Neural progenitor cell (in vitro differentiated cells): ENCODE data around the gene C6orf89.

Experiments
- CTCF ChIP-seq: fragments of 200-600 bp; sonication (generic); IDR thresholded peaks from 2 replicates; pipeline ENCODE4 v1.5.1; 2017; ENCODE audit warnings: antibody characterized with exemption, mild to moderate bottlenecking
- EZH2phosphoT487 ChIP-seq: fragments of 200-600 bp; sonication (generic); IDR thresholded peaks from 2 replicates; pipeline ENCODE4 v1.6.1; 2017; ENCODE audit warnings: antibody characterized with exemption

GRCh38 chr6:36915599-36915998 is 29.8 kb downstream of the C6orf89 start:
- TF ChIP-seq EZH2phosphoT487, result no peak
- TF ChIP-seq CTCF, result no peak
